ENCODE measurements around the gene FBF1. TPM values are rescaled to one million over a fixed set of nuclear protein-coding genes. Genes with fewer than 3 reads are reported as not detected.
A peak's percentile ranks its signal among the peaks of the same experiment; 100 is the strongest.

Gene FBF1
- total RNA-seq, 1 experiment from 2014 or later, result 22.8 TPM

DNA sequence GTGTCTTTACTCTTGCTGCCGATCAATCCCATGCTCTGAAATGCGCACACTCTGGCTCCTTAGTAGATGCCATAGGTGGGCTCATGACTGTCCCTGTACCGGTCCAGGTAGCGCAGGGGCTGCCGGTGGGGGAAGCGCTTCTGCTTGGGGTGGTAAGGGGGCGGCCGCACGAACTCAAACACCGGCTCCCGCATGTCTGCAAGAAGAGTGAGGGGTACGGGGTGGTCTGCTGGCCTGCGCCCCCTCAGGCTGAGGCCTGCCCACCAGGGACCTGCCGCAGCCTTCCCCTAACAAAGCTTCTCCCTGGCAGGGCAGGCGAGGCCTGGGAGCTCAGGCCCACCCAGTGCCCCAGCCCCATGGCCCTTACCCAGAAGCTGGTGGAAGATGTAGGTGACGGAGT, 42.1 kb downstream of the FBF1 start:
- Histone ChIP-seq H3K79me2 (ENCODE audit: insufficient read depth, low read length) (peaks cover 46% of the 10 kb centered on the region), H3K4me1 (ENCODE audit: control insufficient read depth in 1 of 2, insufficient read depth in 2 of 2, low read length in 2 of 2) (peaks cover 22 to 36% of the 10 kb centered on the region in 2 experiments), H3K4me2 (ENCODE audit: low read length) (no peak overlapping the region), H4K20me1 (ENCODE audit: insufficient read depth) (no peaks in the 10 kb centered on the region), H3K9me3 (ENCODE audit: control insufficient read depth in 1 of 2, insufficient read depth in 1 of 2, low read depth in 1 of 2, low read length in 2 of 2) (no peaks in the 10 kb centered on the region), H3K27ac (ENCODE audit: low read depth, low read length) (peak overlapping the region; percentile 100; the same call in 1 of the 2 replicates), H3K9ac (ENCODE audit: low read length) (no peak overlapping the region), H2AFZ (ENCODE audit: low read depth, low read length, poor library complexity, severe bottlenecking) (no peak overlapping the region), H3K27me3 (ENCODE audit: insufficient read depth, low read length) (no peaks in the 10 kb centered on the region), H3K36me3 (ENCODE audit: control insufficient read depth in 1 of 2, insufficient read depth in 2 of 2, low read length in 2 of 2) (peaks cover 24 to 40% of the 10 kb centered on the region in 2 experiments), H3K4me3 (replicated peaks in 1 of 2; ENCODE audit: low read depth in 1 of 2, low read length in 2 of 2) (no peak overlapping the region), H3K9me2 (ENCODE audit: insufficient read depth) (no peaks in the 10 kb centered on the region)
- RAD21 ChIA-PET (ENCODE audit: low non-redundant PET in 1 of 2, low total read pairs in 2 of 2, uncharacterized antibody in 2 of 2, unreplicated experiment in 2 of 2), result no interaction called here
- no TSS peak for BruUV-seq (replicated peaks)
- no peak for TF ChIP-seq ELF1 (IDR thresholded peaks at IDR 0.05; ENCODE audit: borderline replicate concordance, low read depth)
- TF ChIP-seq YY1 (IDR thresholded peaks at IDR 0.05; ENCODE audit: extremely low read depth, insufficient replicate concordance, low read depth, low read length), result no peak
- no peak for TF ChIP-seq SIN3A (IDR thresholded peaks at IDR 0.05; ENCODE audit: low read depth)
- no peak for TF ChIP-seq SRF (IDR thresholded peaks at IDR 0.05; ENCODE audit: low read depth)
- TF ChIP-seq, protein P1, sequence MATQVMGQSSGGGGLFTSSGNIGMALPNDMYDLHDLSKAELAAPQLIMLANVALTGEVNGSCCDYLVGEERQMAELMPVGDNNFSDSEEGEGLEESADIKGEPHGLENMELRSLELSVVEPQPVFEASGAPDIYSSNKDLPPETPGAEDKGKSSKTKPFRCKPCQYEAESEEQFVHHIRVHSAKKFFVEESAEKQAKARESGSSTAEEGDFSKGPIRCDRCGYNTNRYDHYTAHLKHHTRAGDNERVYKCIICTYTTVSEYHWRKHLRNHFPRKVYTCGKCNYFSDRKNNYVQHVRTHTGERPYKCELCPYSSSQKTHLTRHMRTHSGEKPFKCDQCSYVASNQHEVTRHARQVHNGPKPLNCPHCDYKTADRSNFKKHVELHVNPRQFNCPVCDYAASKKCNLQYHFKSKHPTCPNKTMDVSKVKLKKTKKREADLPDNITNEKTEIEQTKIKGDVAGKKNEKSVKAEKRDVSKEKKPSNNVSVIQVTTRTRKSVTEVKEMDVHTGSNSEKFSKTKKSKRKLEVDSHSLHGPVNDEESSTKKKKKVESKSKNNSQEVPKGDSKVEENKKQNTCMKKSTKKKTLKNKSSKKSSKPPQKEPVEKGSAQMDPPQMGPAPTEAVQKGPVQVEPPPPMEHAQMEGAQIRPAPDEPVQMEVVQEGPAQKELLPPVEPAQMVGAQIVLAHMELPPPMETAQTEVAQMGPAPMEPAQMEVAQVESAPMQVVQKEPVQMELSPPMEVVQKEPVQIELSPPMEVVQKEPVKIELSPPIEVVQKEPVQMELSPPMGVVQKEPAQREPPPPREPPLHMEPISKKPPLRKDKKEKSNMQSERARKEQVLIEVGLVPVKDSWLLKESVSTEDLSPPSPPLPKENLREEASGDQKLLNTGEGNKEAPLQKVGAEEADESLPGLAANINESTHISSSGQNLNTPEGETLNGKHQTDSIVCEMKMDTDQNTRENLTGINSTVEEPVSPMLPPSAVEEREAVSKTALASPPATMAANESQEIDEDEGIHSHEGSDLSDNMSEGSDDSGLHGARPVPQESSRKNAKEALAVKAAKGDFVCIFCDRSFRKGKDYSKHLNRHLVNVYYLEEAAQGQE (IDR thresholded peaks at IDR 0.05; ENCODE audit: low read depth), result no peak
- TF ChIP-seq SP1 (IDR thresholded peaks at IDR 0.05; ENCODE audit: low read depth), result no peak
- no peak for TF ChIP-seq POLR2AphosphoS5 (IDR thresholded peaks at IDR 0.05; ENCODE audit: low read depth, low read length)
- no peak for TF ChIP-seq EGR1 (IDR thresholded peaks at IDR 0.05; ENCODE audit: low read depth)
- TF ChIP-seq, protein P2, sequence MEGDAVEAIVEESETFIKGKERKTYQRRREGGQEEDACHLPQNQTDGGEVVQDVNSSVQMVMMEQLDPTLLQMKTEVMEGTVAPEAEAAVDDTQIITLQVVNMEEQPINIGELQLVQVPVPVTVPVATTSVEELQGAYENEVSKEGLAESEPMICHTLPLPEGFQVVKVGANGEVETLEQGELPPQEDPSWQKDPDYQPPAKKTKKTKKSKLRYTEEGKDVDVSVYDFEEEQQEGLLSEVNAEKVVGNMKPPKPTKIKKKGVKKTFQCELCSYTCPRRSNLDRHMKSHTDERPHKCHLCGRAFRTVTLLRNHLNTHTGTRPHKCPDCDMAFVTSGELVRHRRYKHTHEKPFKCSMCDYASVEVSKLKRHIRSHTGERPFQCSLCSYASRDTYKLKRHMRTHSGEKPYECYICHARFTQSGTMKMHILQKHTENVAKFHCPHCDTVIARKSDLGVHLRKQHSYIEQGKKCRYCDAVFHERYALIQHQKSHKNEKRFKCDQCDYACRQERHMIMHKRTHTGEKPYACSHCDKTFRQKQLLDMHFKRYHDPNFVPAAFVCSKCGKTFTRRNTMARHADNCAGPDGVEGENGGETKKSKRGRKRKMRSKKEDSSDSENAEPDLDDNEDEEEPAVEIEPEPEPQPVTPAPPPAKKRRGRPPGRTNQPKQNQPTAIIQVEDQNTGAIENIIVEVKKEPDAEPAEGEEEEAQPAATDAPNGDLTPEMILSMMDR (IDR thresholded peaks at IDR 0.05 in 2 of 3, conservative IDR thresholded peaks at IDR 0.05 in 1 of 3; ENCODE audit: borderline replicate concordance in 1 of 3, insufficient read depth in 1 of 3, low read depth in 2 of 3, low read length in 2 of 3), result no peak
- no peak for TF ChIP-seq ZFX (IDR thresholded peaks at IDR 0.05)
- TF ChIP-seq CBX3 (IDR thresholded peaks at IDR 0.05; ENCODE audit: low read depth), result no peak
- TF ChIP-seq EZH2phosphoT487 (IDR thresholded peaks at IDR 0.05; ENCODE audit: borderline replicate concordance), result no peak
- TF ChIP-seq, protein P3, sequence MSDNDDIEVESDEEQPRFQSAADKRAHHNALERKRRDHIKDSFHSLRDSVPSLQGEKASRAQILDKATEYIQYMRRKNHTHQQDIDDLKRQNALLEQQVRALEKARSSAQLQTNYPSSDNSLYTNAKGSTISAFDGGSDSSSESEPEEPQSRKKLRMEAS (IDR thresholded peaks at IDR 0.05), result no peak
- no peak for TF ChIP-seq FOSL1 (IDR thresholded peaks at IDR 0.05; ENCODE audit: low read depth)
- CTCF ChIA-PET, result no interaction called here
- ATAC-seq (no peak), DNase-seq (ENCODE audit: low read depth, low spot score) (no peak)
- POLR2A ChIA-PET, result no interaction called here
- intact Hi-C loops (cut with micrococcal nuclease), result no loop called here

Data from HCT116 (cell line).